ENCODE measurements around the gene WDR70.

Gene WDR70

DNA sequence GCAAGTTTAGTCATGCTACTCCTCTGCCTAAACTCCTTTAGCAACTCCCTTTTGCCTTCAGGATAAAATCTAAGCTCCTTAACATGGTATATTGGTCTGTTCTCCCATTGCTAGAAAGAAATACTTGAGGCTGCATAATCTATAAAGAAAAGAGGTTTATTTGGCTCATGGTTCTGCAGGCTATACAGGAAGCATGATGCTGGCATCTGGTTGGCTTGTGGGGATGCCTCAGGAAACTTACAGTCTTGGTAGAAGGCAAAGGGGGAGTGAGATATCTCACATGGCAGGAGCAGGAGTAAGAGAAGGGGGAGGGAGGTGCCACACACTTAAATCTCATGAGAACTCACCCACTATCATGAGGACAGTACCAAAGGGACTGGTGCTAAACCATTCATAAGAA lies 315.7 kb downstream of the WDR70 start:
- TF ChIP-seq, protein P1, sequence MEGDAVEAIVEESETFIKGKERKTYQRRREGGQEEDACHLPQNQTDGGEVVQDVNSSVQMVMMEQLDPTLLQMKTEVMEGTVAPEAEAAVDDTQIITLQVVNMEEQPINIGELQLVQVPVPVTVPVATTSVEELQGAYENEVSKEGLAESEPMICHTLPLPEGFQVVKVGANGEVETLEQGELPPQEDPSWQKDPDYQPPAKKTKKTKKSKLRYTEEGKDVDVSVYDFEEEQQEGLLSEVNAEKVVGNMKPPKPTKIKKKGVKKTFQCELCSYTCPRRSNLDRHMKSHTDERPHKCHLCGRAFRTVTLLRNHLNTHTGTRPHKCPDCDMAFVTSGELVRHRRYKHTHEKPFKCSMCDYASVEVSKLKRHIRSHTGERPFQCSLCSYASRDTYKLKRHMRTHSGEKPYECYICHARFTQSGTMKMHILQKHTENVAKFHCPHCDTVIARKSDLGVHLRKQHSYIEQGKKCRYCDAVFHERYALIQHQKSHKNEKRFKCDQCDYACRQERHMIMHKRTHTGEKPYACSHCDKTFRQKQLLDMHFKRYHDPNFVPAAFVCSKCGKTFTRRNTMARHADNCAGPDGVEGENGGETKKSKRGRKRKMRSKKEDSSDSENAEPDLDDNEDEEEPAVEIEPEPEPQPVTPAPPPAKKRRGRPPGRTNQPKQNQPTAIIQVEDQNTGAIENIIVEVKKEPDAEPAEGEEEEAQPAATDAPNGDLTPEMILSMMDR (IDR thresholded peaks at IDR 0.05; ENCODE audit: extremely low read depth, missing control alignments) = no peak
- no peak for DNase-seq (ENCODE audit: low spot score)

DNA sequence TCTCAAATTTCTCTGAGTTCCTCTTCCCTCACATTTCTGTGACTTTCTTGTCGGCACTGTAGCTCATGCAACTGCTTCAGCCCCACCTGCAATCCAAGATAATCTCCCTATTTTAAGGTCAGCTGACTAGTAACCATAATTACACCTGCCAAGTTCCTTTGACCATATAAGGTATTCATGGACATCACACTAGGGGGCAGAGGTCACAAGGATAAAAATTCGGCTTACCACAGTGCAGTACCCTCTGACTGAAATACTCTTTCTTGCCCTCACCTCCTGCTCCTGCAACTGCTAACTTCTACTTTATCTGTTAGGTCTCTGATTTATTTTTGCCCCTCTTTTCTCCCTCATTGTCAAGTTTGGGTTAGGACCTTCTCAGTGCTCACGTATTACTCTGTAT lies 316.5 kb downstream of the WDR70 start:
- no peak for DNase-seq (ENCODE audit: low spot score)
- TF ChIP-seq, protein P1 (IDR thresholded peaks at IDR 0.05; ENCODE audit: extremely low read depth, missing control alignments) = no peak

DNA sequence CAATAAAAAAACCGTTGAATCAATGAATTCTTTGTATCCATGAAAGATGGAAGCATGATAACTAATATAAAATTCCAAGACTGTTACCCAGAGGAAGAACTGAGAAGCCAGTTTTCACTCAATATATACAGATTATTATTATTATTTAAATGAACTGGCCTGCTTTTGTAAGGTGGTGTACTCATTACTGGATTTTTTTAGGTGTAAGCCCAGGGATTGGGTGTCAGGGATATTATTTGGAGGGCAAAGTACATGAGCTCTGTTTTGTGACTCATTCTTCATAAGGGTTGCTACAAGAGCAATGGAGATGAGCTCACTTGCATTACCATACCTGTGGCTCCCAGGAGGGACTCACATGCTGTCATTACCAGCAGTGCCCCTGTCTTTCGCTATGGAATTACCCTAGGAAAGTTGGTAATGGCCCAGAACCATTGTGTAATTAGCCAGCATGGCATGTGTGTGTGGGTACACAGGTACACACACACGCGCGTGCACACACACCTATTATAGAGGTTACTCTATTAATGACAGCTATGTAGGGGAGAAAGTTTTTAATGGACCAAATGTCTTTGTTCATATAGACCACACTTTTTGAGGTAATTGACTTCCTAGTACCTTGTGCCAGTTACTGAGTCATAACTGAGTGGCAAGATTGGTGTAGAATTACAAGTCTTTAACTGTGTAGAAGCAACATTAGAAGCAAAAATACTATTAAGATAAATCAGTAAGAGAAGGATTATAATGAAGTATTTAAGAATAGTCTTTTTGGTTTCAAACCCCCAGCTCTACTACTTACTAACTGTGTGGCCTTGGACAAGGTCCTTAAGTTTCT lies 317.3 kb downstream of the WDR70 start:
- TF ChIP-seq, protein P1 (IDR thresholded peaks at IDR 0.05; ENCODE audit: extremely low read depth, missing control alignments) = no peak

GRCh38 chr5:37701868-37702267 lies 322.8 kb downstream of the WDR70 start:
- TF ChIP-seq, protein P1 (IDR thresholded peaks at IDR 0.05; ENCODE audit: extremely low read depth, missing control alignments) = no peak
- DNase-seq (ENCODE audit: low spot score) = no peak

More for the DNA sequence above, 317.3 kb downstream of the WDR70 start:
- no peak for DNase-seq (ENCODE audit: low spot score)

DNA sequence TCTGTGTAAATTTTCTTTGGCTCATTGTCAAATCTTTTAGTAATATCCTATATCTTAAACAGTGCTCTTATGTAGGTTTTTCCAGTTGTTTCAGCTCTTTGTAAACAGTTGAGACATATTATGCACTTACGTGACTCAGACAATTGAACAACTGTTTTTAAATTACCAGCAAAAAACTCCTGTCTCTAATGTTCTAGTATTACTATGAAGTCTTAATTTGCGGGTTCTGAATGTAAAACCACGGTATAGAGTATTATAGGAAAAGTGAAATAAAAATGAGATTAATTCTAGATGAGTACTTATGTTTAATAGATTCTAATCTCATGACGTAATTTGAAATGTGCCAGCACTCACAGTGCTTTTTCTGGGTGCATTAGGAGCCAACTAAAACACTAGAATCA lies 324.7 kb downstream of the WDR70 start:
- DNase-seq (ENCODE audit: low spot score) = no peak
- TF ChIP-seq, protein P1 (IDR thresholded peaks at IDR 0.05; ENCODE audit: extremely low read depth, missing control alignments) = no peak

DNA sequence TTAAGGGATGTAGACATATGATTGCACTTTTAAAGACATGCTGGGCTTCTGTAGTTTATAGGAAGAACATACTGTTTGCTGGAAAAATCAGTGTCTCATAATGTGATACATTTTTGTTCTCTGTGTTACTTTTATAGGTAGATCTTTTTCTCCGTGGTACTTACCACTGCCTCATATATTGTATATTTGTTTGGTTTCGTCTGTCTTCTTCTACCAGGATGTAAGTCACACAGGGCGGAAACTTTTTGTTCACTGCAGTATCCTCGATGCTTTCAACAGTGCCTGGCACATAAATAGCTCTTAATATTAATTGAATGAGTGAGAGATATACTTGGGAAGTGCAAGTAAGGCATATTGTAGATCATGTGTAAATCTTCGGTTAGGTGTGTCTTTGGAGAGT lies 325.3 kb downstream of the WDR70 start:
- DNase-seq (ENCODE audit: low spot score) = no peak
- TF ChIP-seq, protein P1 (IDR thresholded peaks at IDR 0.05; ENCODE audit: extremely low read depth, missing control alignments) = no peak

- no peak for DNase-seq (ENCODE audit: low spot score)
Observed at GRCh38 chr5:37709020-37709419, 329.9 kb downstream of the WDR70 start.

More at GRCh38 chr5:37709020-37709419, 329.9 kb downstream of the WDR70 start:
- TF ChIP-seq, protein P1 (IDR thresholded peaks at IDR 0.05; ENCODE audit: extremely low read depth, missing control alignments) = no peak
